PC-9 (cell line): ENCODE results near the gene MTLN. TPM values are rescaled to one million over a fixed set of nuclear protein-coding genes. Genes with fewer than 3 reads are reported as not detected.
A peak's percentile ranks its signal among the peaks of the same experiment; 100 is the strongest.
"Not testable (repeated sequence)": the region's sequence is repeated elsewhere in the genome, so short reads cannot be mapped to it uniquely, and the experiment has no call there.

Experiments
- Bru-seq: library from RNA; stranded (reverse); fragments of 400-500 nt; gene quantifications from one replicate; lab custom pipeline; 2021; lab: Mats Ljungman, UMichigan
- BruChase-seq, 2 experiments: library from RNA; stranded (reverse); fragments of 400-500 nt; gene quantifications; one replicate each; lab custom pipeline; 2021; lab: Mats Ljungman, UMichigan
- BruUV-seq: library from RNA; stranded (reverse); fragments of 400-500 nt; replicated peaks from 2 replicates; lab custom pipeline; 2021; lab: Mats Ljungman, UMichigan
- CTCF ChIA-PET: fragments of 300-600 bp; sonication (Branson Sonifier 250); formaldehyde crosslinking; loops from one replicate; lab custom pipeline; 2022; ENCODE audit warnings: antibody characterized with exemption; lab: Charles Lee
- POLR2A ChIA-PET: fragments of 300-600 bp; sonication (Branson Sonifier 250); formaldehyde crosslinking; loops from one replicate; lab custom pipeline; 2022; ENCODE audit warnings: antibody characterized with exemption; ENCODE audit not compliant: unreplicated experiment; lab: Charles Lee
- DNase-seq, 2 experiments: peaks; one replicate each; pipeline versions ENCODE4 v3.0.0 to v3.0.0-alpha.2; 2015 to 2022; ENCODE audit warnings: mixed read lengths in 1 of 2
- H2AFZ ChIP-seq: fragments of 200-600 bp; sonication (generic); 2 replicates; pipeline ENCODE4 v1.8.1; 2017; ENCODE audit warnings: antibody characterized with exemption
- H3F3A ChIP-seq: fragments of 200-600 bp; sonication (generic); 2 replicates; pipeline ENCODE4 v1.8.1; 2017; ENCODE audit warnings: antibody characterized with exemption, mild to moderate bottlenecking, low read depth; ENCODE audit not compliant: insufficient read depth
- H3K27ac ChIP-seq: fragments of 200-600 bp; sonication (generic); 2 replicates; pipeline ENCODE4 v1.6.1; 2016; ENCODE audit warnings: mixed run types
- H3K27me3 ChIP-seq: fragments of 200-600 bp; sonication (generic); 2 replicates; pipeline ENCODE4 v1.6.1; 2016; ENCODE audit warnings: low read depth, mixed run types; ENCODE audit not compliant: insufficient read depth
- H3K36me3 ChIP-seq: fragments of 200-600 bp; sonication (generic); 2 replicates; pipeline ENCODE4 v1.6.1; 2016; ENCODE audit warnings: low read depth, mixed run types
- H3K4me1 ChIP-seq: fragments of 200-600 bp; sonication (generic); replicated peaks from 2 replicates; pipeline ENCODE4 v1.6.1; 2016; ENCODE audit warnings: mixed run types; ENCODE audit not compliant: insufficient read depth
- H3K4me2 ChIP-seq: fragments of 200-600 bp; sonication (generic); 2 replicates; pipeline ENCODE4 v1.6.1; 2017; ENCODE audit warnings: mixed run types
- H3K4me3 ChIP-seq: fragments of 200-600 bp; sonication (generic); 2 replicates; pipeline ENCODE4 v1.6.1; 2016; ENCODE audit warnings: mixed run types
- H3K79me2 ChIP-seq: fragments of 200-600 bp; sonication (generic); 2 replicates; pipeline ENCODE4 v1.6.1; 2017; ENCODE audit warnings: low read depth, mixed run types
- H3K9me2 ChIP-seq: fragments of 200-600 bp; sonication (generic); 2 replicates; pipeline ENCODE4 v1.8.1; 2017; ENCODE audit warnings: mild to moderate bottlenecking; ENCODE audit not compliant: insufficient read depth
- H3K9me3 ChIP-seq: fragments of 200-600 bp; sonication (generic); 2 replicates; pipeline ENCODE4 v1.8.1; 2016; ENCODE audit warnings: low read depth; ENCODE audit not compliant: insufficient read depth
- H4K20me1 ChIP-seq: fragments of 200-600 bp; sonication (generic); 2 replicates; pipeline ENCODE4 v1.8.1; 2017; ENCODE audit not compliant: insufficient read depth
- EZH2 ChIP-seq: fragments of 200-600 bp; sonication (generic); IDR thresholded peaks from 2 replicates; pipeline ENCODE4 v1.8.0; 2017; ENCODE audit warnings: antibody characterized with exemption, low read depth
- intact Hi-C: fragments of 100-400 bp; cut with micrococcal nuclease; formaldehyde crosslinking; loops from one replicate; pipeline ENCODE4 v1.10.0; 2022; ENCODE audit not compliant: unreplicated experiment
- long read RNA-seq: library from polyadenylated mRNA; stranded (forward); transcript quantifications from one replicate; pipeline ENCODE4 v2.0.0, GENCODE V29; 2022
- total RNA-seq: library from RNA; stranded (reverse); gene quantifications from 2 replicates; pipeline ENCODE4 v1.2.3, GENCODE V29; 2021
- TF ChIP-seq, protein P1 (sequence below): fragments of 200-600 bp; sonication (generic); conservative IDR thresholded peaks from 2 replicates; pipeline ENCODE4 v1.6.1; 2017; ENCODE audit warnings: mixed run types, antibody characterized with exemption, mild to moderate bottlenecking, moderate library complexity

MTLN gene, protein sequence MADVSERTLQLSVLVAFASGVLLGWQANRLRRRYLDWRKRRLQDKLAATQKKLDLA
- total RNA-seq (36.4 and 53.8 TPM in 2 replicates), Bru-seq, nascent RNA (percentile 22 among the genes with signal in this experiment), BruChase-seq, experiment 1, labeled RNA remaining after a 2-hour chase (percentile 19 among the genes with signal in this experiment), BruChase-seq, experiment 2, labeled RNA remaining after a 6-hour chase (percentile 30 among the genes with signal in this experiment)
- long read RNA-seq, transcript MTLN-203 (2 exons, 441 nt), result major isoform, 63 of 64 reads
- long read RNA-seq, partial matches to known transcripts, result 0 of 64 reads
- long read RNA-seq, other reads (novel, unspliced or antisense), result 1 of 64 reads

DNA sequence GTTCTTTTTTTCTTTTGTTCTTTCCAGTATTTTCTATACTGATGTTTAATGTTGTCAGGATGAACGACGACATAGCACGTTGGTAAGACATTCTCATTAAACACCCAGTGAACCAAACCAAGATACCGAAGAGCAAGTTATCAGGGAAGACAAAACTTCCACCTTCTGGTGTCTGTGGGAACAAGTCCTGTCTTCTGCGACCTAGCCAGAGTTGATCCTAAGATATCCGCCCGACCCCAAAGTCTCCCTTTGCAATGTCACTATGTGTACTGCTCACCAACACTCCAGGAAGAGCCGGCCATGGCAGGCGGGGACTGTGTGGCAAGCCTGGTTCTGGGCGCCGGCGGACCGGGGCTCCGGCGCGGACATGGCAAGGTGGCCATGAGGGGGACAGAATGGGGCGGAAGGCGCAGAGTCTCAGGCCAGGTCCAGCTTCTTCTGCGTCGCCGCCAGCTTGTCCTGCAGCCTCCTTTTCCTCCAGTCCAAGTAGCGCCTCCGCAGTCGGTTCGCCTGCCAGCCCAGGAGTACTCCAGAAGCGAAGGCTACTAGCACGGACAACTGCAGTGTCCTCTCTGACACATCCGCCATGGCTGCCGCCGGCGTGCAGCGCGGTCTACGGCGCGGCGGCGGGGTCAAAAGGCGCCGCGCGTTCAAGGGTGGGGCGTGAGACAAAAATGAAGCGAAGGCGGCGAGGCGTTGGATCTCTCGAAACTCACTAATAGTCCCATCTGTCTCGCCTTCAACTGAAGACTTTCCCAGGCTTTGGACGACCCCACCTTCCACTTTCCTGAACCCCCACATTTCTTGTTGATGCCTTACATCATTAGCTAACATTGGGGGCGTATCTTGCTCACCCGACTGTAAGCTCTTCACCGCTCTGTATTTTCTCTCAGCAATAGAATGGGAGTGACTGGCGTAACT, at the start of gene MTLN:
MTLN (minus strand) TSS at position 610 of the 921 bp plus-strand sequence; CDS start at position 588, 22 bp downstream.
- Histone ChIP-seq H3K36me3 (no peaks in the 10 kb centered on the region), H3K9me2 (no peaks in the 10 kb centered on the region), H4K20me1 (no peaks in the 10 kb centered on the region), H3K4me3 (peak within 1 kb of the TSS; percentile 75), H3F3A (no peaks in the 10 kb centered on the region), H3K27me3 (peaks cover 23% of the 10 kb centered on the region; the same call in 1 of the 2 replicates), H2AFZ (peak within 1 kb of the TSS; percentile 94), H3K4me2 (peak within 1 kb of the TSS; percentile 72), H3K27ac (peak within 1 kb of the TSS; percentile 41), H3K9me3 (no peaks in the 10 kb centered on the region), H3K79me2 (peaks cover 16% of the 10 kb centered on the region), H3K4me1 (peaks cover 12% of the 10 kb centered on the region; the same call in 1 of the 2 replicates)
- TF ChIP-seq, protein P1, sequence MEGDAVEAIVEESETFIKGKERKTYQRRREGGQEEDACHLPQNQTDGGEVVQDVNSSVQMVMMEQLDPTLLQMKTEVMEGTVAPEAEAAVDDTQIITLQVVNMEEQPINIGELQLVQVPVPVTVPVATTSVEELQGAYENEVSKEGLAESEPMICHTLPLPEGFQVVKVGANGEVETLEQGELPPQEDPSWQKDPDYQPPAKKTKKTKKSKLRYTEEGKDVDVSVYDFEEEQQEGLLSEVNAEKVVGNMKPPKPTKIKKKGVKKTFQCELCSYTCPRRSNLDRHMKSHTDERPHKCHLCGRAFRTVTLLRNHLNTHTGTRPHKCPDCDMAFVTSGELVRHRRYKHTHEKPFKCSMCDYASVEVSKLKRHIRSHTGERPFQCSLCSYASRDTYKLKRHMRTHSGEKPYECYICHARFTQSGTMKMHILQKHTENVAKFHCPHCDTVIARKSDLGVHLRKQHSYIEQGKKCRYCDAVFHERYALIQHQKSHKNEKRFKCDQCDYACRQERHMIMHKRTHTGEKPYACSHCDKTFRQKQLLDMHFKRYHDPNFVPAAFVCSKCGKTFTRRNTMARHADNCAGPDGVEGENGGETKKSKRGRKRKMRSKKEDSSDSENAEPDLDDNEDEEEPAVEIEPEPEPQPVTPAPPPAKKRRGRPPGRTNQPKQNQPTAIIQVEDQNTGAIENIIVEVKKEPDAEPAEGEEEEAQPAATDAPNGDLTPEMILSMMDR, result no peak
- TF ChIP-seq EZH2, result no peak
- TSS peak; percentile 78 for BruUV-seq
- intact Hi-C loops, result no loop called here
- CTCF ChIA-PET, result no interaction called here
- POLR2A ChIA-PET, result no interaction called here
- peak; percentile 61 to 65 for DNase-seq

DNA sequence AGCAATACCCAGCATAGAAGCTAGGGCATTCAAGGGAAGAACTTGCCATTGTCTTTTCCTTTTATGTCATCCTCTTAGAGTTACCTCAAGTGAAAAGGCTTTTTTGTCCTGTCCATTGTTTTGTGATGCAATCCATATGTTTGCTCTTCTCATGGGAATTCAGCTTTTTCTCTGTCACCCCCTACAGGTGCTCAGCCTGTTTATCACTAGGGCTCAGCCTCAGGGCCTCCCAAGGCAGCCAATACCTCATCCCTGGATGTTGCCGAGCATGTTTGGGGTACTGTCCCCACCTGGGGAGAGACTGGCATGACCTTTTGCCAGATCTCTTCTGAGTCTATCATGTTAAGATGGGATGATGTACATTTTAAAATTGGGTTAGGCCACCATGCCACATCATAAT, 49.6 kb upstream of the MTLN start:
- H4K20me1 ChIP-seq, intact Hi-C loops, H3K4me2 ChIP-seq, H3K27ac ChIP-seq, BruUV-seq, CTCF ChIA-PET, POLR2A ChIA-PET, H3K79me2 ChIP-seq, H3K9me3 ChIP-seq, DNase-seq, H3K27me3 ChIP-seq, H3K4me3 ChIP-seq, H2AFZ ChIP-seq, H3K4me1 ChIP-seq, H3K9me2 ChIP-seq, H3F3A ChIP-seq, H3K36me3 ChIP-seq: not testable (repeated sequence)

DNA sequence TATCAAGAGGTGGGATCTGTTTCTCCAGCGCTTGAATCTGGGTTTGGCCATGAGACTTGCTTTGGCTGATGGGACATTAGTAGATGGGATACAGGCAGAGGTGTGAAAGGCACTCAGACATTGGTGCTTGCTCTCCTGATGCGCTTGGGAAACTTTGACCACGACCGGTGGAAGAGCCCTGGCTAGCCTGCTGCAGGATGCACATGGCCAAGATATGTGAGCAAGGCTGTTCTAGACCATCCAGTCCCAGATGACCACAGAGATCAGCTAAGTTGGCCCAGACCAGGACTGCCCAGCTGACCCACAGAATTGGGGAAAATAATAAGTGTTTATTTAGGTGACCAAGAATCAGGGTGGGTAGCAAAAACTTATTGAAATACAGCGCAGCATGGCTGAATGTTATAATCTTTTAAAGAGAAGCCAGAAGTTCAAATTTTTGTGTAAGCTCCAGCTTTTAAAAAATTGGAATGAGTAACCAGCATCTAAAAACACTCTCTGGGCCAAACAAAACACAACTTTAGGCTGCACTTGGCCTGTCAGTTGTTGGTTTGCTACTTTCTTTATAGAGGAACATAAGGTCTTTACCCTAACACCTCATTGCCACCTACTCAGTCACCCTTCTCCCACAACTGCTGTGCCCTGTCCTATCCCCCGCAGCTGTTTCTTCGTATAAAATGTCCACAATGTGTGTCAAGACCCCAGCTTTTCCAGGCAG, 35.9 kb upstream of the MTLN start:
- H2AFZ ChIP-seq, H3F3A ChIP-seq, POLR2A ChIA-PET, H3K9me3 ChIP-seq, H3K4me3 ChIP-seq, H3K27me3 ChIP-seq, H3K9me2 ChIP-seq, H4K20me1 ChIP-seq, DNase-seq, BruUV-seq, CTCF ChIA-PET, H3K79me2 ChIP-seq, H3K27ac ChIP-seq, H3K4me1 ChIP-seq, H3K4me2 ChIP-seq, intact Hi-C loops, H3K36me3 ChIP-seq: not testable (repeated sequence)

DNA sequence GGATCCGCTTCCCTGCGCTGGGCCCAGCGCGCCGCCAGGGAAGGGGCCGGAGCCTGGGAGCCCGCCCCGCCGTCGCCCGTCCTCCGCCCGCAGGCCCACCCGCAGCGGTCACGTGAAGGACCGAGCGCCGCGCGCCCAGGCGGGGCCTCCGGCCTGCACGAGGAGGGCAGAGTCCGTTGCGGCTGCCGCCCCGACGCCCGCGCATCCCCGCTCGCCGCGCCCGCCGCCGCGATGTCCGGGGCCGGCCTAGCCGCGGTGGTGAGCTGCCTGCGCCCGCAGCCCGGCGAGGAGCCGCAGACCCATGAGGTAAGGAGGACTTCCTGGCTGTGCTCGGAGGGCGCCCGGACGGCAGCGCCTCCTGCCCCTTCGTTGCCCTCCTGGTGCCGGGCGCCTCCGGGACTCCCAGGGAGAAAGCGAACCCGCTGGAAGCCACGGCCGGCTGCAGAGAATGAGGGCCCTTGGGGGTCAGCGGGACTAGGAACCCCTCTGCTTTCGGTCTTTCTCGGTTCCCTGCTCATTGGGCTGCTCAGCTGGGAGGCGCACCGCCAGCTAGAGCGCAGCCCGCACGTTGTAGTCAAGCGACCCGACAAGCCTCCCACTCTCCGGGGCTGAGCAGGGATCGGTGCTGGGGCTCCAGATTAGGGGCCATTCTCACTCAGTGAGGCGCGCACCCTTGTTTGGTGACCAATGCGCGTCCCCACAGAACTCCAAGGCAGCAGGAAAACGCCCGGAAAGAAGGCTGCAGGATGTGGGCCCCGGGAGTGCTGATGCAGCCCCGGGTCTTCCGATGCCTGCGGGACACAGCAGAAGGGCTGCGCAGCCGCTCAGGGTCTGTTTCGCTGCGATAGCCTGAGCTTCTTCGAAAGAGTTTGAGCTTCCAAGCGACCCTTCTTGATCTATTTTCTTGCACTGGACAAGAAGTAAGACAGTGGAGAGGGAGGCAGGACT, 33.4 kb upstream of the MTLN start:
- H3K27me3 ChIP-seq, H3K9me3 ChIP-seq, H4K20me1 ChIP-seq, H2AFZ ChIP-seq, DNase-seq, H3F3A ChIP-seq, H3K79me2 ChIP-seq, BruUV-seq, H3K4me3 ChIP-seq, H3K4me2 ChIP-seq, CTCF ChIA-PET, H3K9me2 ChIP-seq, intact Hi-C loops, H3K27ac ChIP-seq, H3K36me3 ChIP-seq, H3K4me1 ChIP-seq, POLR2A ChIA-PET: not testable (repeated sequence)

DNA sequence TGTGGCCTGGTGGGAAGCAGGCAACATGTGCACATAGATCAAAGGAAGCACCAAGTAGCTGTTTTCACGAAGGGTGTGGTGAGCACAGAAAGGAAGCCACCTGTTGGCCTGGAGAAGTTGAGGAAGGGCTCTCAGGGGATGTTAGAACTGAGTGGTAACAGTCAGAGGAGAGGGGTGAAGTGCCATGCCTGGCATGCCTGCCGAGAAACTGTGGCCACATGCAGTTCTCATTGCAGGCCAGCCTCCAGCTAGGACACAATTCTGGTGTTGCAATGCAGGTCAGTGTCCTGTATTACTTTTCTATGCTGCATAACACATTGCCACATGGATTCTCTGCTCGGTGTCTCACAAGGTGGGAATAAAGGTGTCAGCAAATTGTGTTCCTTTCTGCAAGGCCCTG, 30.9 kb upstream of the MTLN start:
- H3F3A ChIP-seq, H3K4me2 ChIP-seq, H2AFZ ChIP-seq, H3K9me2 ChIP-seq, H3K27ac ChIP-seq, intact Hi-C loops, H3K27me3 ChIP-seq, H3K4me3 ChIP-seq, H3K36me3 ChIP-seq, H4K20me1 ChIP-seq, BruUV-seq, H3K79me2 ChIP-seq, POLR2A ChIA-PET, CTCF ChIA-PET, H3K9me3 ChIP-seq, DNase-seq, H3K4me1 ChIP-seq: not testable (repeated sequence)
